ENCODE measurements around the gene HMGN2.

DNA sequence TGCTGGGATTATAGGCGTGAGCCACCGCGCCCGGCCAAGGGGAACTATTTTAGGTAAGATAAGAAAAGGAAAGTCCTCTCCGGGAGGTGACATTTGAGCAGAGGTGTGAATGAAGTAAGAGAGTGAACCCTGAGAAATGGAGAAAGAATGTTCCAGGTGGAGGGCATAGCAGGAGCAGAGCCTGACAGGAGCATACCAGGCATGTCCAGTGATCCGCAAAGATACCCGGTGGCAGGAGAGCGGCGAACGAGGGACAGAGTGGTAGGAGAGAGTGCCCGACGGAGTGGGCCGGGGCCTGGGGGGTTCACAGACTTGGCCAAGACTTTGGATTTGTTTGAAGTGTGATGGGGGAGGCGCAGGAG, 49.4 kb downstream of the HMGN2 start:
- TF ChIP-seq, protein P1, sequence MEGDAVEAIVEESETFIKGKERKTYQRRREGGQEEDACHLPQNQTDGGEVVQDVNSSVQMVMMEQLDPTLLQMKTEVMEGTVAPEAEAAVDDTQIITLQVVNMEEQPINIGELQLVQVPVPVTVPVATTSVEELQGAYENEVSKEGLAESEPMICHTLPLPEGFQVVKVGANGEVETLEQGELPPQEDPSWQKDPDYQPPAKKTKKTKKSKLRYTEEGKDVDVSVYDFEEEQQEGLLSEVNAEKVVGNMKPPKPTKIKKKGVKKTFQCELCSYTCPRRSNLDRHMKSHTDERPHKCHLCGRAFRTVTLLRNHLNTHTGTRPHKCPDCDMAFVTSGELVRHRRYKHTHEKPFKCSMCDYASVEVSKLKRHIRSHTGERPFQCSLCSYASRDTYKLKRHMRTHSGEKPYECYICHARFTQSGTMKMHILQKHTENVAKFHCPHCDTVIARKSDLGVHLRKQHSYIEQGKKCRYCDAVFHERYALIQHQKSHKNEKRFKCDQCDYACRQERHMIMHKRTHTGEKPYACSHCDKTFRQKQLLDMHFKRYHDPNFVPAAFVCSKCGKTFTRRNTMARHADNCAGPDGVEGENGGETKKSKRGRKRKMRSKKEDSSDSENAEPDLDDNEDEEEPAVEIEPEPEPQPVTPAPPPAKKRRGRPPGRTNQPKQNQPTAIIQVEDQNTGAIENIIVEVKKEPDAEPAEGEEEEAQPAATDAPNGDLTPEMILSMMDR (IDR thresholded peaks at IDR 0.05) = no peak
- TF ChIP-seq EZH2 (IDR thresholded peaks at IDR 0.05) (no peak), EZH2phosphoT487 (IDR thresholded peaks at IDR 0.05) (no peak)

Measured in neural progenitor cell (in vitro differentiated cells).